Retinal pigment epithelial cell (primary cell): ENCODE data around the gene DMAC1.

Experiments used
- DNase-seq: peaks from one replicate; pipeline ENCODE4 v3.0.0-alpha.2; 2010; ENCODE audit warnings: low read depth
- H3K4me3 ChIP-seq: 2 replicates; pipeline ENCODE4 v1.5.1; 2011; ENCODE audit warnings: mild to moderate bottlenecking, low read length, control low read depth, moderate library complexity
- CTCF ChIP-seq: conservative IDR thresholded peaks from 2 replicates; pipeline ENCODE4 v1.5.1; 2011; ENCODE audit warnings: low read depth, low read length, control low read depth, inconsistent platforms

The DMAC1 gene

GRCh38 chr9:7802666-7803065 lies 3.1 kb upstream of the DMAC1 start:
- no peak overlapping the region for H3K4me3 ChIP-seq
- no peak for TF ChIP-seq CTCF
- DNase-seq: no peak

GRCh38 chr9:7799944-7800285 lies 337 bp upstream of the DMAC1 start:
- no peak for DNase-seq
- TF ChIP-seq CTCF: no peak
- H3K4me3 ChIP-seq: peak overlapping the region; percentile 77

GRCh38 chr9:7794196-7794595 lies 5.4 kb downstream of the DMAC1 start:
- DNase-seq: peak; percentile 46
- no peak for TF ChIP-seq CTCF

GRCh38 chr9:7791394-7791793 lies 8.2 kb downstream of the DMAC1 start:
- no peak overlapping the region for H3K4me3 ChIP-seq
- no peak for DNase-seq
- TF ChIP-seq CTCF: no peak

More at GRCh38 chr9:7794196-7794595, 5.4 kb downstream of the DMAC1 start:
- H3K4me3 ChIP-seq: no peak overlapping the region

GRCh38 chr9:7790819-7791182 lies 8.8 kb downstream of the DMAC1 start:
- DNase-seq: no peak
- TF ChIP-seq CTCF: no peak
- no peak overlapping the region for H3K4me3 ChIP-seq

- DNase-seq: no peak
- no peak overlapping the region for H3K4me3 ChIP-seq
- no peak for TF ChIP-seq CTCF
These were observed 9.4 kb downstream of the DMAC1 start for GRCh38 chr9:7790022-7790818.

GRCh38 chr9:7788772-7789171 lies 10.8 kb downstream of the DMAC1 start:
- no peak overlapping the region for H3K4me3 ChIP-seq
- TF ChIP-seq CTCF: no peak
- DNase-seq: no peak
